Measurements from ENCODE around the gene DENND10. TPM values are rescaled to one million over a fixed set of nuclear protein-coding genes. Genes with fewer than 3 reads are reported as not detected.
"Not testable (repeated sequence)": the region's sequence is repeated elsewhere in the genome, so short reads cannot be mapped to it uniquely, and the experiment has no call there.

DENND10 gene
- total RNA-seq, 4 donors from 2014 or later: 25.7 to 59.5 (median 43.7) TPM

- peaks cover 0 to 17% of the 10 kb centered on the region in 2 donors for H3K36me3 ChIP-seq
- DNase-seq (no peak), ATAC-seq (no peak)
- in situ Hi-C loops (cut with MboI; ENCODE audit: low sequenced_read_pairs in 4 of 4): no loop called here
- H3K4me3 ChIP-seq: no peak overlapping the region
- no peaks in the 10 kb centered on the region for H3K9me3 ChIP-seq
- no peak for TF ChIP-seq POLR2A (IDR thresholded peaks at IDR 0.05)
- no peak overlapping the region for H3K27ac ChIP-seq
- intact Hi-C loops (cut with DNase I; ENCODE audit: low total_unique reads): no loop called here
- H3K27me3 ChIP-seq: no peaks in the 10 kb centered on the region
- no peaks in the 10 kb centered on the region for H3K4me1 ChIP-seq
Observed at GRCh38 chr10:119140603-119141245, 36.8 kb downstream of the DENND10 start.

DNA sequence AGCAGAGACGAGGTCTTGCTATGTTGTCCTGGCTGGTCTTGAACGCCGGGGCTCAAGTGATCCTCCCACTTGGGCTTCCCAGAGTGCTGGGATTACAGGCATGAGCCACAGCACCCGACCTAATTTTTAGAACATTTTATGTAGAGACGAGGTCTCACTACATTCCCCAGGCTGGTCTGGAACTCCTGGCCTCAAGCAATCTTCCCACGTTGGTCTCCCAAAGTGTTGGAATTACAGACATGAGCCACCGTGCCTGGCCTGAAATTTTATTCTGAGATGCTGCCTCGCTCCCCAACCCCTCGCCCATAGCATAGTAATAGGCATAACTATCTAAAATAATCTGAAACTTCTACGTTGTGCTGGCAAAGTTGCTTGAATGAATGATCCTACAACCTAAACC is 39.7 kb downstream of the DENND10 start:
- Histone ChIP-seq H3K9me3 (no peaks in the 10 kb centered on the region), H3K27ac (no peak overlapping the region), H3K36me3 (peaks cover 0 to 35% of the 10 kb centered on the region in 2 donors), H3K27me3 (no peaks in the 10 kb centered on the region), H3K4me1 (no peaks in the 10 kb centered on the region), H3K4me3 (no peak overlapping the region)
- DNase-seq (no peak), ATAC-seq (no peak)
- in situ Hi-C loops (cut with MboI; ENCODE audit: low sequenced_read_pairs in 4 of 4) (no loop called here), intact Hi-C loops (cut with DNase I; ENCODE audit: low total_unique reads) (no loop called here)
- TF ChIP-seq CTCF (IDR thresholded peaks at IDR 0.05 in 4 of 5, conservative IDR thresholded peaks at IDR 0.05 in 1 of 5): no peak
- no peak for TF ChIP-seq POLR2A (IDR thresholded peaks at IDR 0.05)

- DNase-seq (peak in 1 of 2 donors; percentile 6), ATAC-seq (no peak)
- Histone ChIP-seq H3K27me3 (no peaks in the 10 kb centered on the region), H3K27ac (no peak overlapping the region), H3K9me3 (no peaks in the 10 kb centered on the region), H3K36me3 (peaks cover 2 to 71% of the 10 kb centered on the region in 2 donors), H3K4me3 (no peak overlapping the region), H3K4me1 (peaks cover 0 to 8% of the 10 kb centered on the region in 2 donors)
- intact Hi-C loops (cut with DNase I; ENCODE audit: low total_unique reads): no loop called here
- no peak for TF ChIP-seq CTCF (IDR thresholded peaks at IDR 0.05 in 4 of 5, conservative IDR thresholded peaks at IDR 0.05 in 1 of 5)
- no peak for TF ChIP-seq POLR2A (IDR thresholded peaks at IDR 0.05)
- in situ Hi-C loops (cut with MboI; ENCODE audit: low sequenced_read_pairs in 4 of 4): no loop called here
Observed at GRCh38 chr10:119149157-119149556, 45.2 kb downstream of the DENND10 start.

DNA sequence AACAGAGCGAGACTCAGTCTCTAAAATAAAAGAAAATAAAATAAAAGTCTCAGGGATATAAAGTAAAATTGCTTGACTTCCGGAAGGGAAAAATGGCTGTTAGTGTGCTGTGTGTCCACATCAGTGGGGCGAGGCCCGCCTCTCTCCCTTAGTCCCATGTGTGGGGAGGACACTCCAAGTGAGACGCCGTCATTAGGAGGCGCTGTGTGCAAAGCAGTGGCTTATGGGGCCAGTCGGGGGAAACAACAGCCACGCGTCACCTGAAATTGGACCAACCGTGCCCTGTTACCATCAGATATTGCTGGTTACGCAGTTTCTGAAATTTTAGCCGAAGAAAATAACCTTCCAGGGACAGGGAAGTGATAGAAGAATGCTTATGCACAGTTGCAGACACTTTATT is 45.8 kb downstream of the DENND10 start:
- no peak overlapping the region for H3K27ac ChIP-seq
- TF ChIP-seq POLR2A (IDR thresholded peaks at IDR 0.05) (no peak), CTCF (IDR thresholded peaks at IDR 0.05 in 4 of 5, conservative IDR thresholded peaks at IDR 0.05 in 1 of 5) (no peak)
- peaks cover 0 to 8% of the 10 kb centered on the region in 2 donors for H3K4me1 ChIP-seq
- ATAC-seq (no peak), DNase-seq (peak in 1 of 2 donors; percentile 1)
- intact Hi-C loops (cut with DNase I; ENCODE audit: low total_unique reads): no loop called here
- no peaks in the 10 kb centered on the region for H3K9me3 ChIP-seq
- peaks cover 5 to 76% of the 10 kb centered on the region in 2 donors for H3K36me3 ChIP-seq
- H3K27me3 ChIP-seq: no peaks in the 10 kb centered on the region
- in situ Hi-C loops (cut with MboI; ENCODE audit: low sequenced_read_pairs in 4 of 4): loop anchor here in 1 of 4 donors (25.0 kb wide), 1 partner anchor 713 kb away; the partner anchor contains the start of gene MCMBP
- no peak overlapping the region for H3K4me3 ChIP-seq

DNA sequence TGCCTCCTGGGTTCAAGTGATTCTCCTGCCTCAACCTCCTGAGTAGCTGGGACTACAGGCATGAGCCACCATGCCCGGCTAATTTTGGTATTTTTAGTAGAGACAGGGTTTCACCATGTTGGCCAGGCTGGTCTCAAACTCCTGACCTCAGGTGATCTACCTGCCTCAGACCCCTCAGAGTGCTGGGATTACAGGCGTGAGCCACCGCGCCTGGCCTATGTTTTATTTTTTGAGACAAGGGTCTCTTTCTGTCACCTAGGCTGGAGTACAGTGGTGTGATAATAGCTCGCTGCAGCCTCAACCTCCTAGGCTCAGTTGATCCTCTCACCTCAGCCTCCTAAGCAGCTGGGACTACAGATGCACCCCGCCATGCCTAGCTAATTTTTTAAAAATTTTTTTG is 47.7 kb downstream of the DENND10 start:
- intact Hi-C loops (cut with DNase I; ENCODE audit: low total_unique reads); H3K4me3 ChIP-seq; DNase-seq; H3K9me3 ChIP-seq; H3K4me1 ChIP-seq; H3K27ac ChIP-seq; H3K27me3 ChIP-seq; ATAC-seq: not testable (repeated sequence)
- in situ Hi-C loops (cut with MboI; ENCODE audit: low sequenced_read_pairs in 4 of 4): loop anchor here in 1 of 4 donors (25.0 kb wide), 1 partner anchor 711 kb away; the partner anchor contains the start of gene MCMBP
- peaks cover 5 to 84% of the 10 kb centered on the region in 2 donors for H3K36me3 ChIP-seq

All from gastrocnemius medialis (tissue), 4 donors.